Gastrocnemius medialis (tissue), 4 donors: ENCODE results near the gene CFAP299.

Source experiments
- CTCF ChIP-seq, 5 experiments: fragments of 450-650 bp in 3 of 5; fragments of 200-600 bp in 2 of 5; sonication (generic) in 2 of 5; IDR thresholded peaks in 4 of 5; conservative IDR thresholded peaks in 1 of 5; 1 replicate in 4 of 5; 2 replicates in 1 of 5; pipeline ENCODE4 v1.5.1; 2016 to 2019; ENCODE audit warnings: antibody characterized with exemption in 5 of 5, mild to moderate bottlenecking in 3 of 5, moderate library complexity in 3 of 5
- POLR2A ChIP-seq, 2 donors: fragments of 450-650 bp; IDR thresholded peaks; one replicate each; pipeline ENCODE4 v1.6.1; 2017; ENCODE audit warnings: antibody characterized with exemption in 2 of 2, mild to moderate bottlenecking in 2 of 2, moderate library complexity in 2 of 2

- no peak for TF ChIP-seq POLR2A (IDR thresholded peaks at IDR 0.05)
- no peak for TF ChIP-seq CTCF (IDR thresholded peaks at IDR 0.05 in 4 of 5, conservative IDR thresholded peaks at IDR 0.05 in 1 of 5)
Observed at GRCh38 chr4:80322716-80323115, 12.8 kb upstream of the CFAP299 start.
